ENCODE measurements around the gene VAT1L. TPM values are rescaled to one million over a fixed set of nuclear protein-coding genes. Genes with fewer than 3 reads are reported as not detected.

VAT1L gene, protein sequence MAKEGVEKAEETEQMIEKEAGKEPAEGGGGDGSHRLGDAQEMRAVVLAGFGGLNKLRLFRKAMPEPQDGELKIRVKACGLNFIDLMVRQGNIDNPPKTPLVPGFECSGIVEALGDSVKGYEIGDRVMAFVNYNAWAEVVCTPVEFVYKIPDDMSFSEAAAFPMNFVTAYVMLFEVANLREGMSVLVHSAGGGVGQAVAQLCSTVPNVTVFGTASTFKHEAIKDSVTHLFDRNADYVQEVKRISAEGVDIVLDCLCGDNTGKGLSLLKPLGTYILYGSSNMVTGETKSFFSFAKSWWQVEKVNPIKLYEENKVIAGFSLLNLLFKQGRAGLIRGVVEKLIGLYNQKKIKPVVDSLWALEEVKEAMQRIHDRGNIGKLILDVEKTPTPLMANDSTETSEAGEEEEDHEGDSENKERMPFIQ
- total RNA-seq (2021) (19.1 to 22.2 TPM (median 22.0 TPM) in 3 replicates), Bru-seq, nascent RNA (percentile 54 among the genes with signal in this experiment)
- long read RNA-seq, experiment 1, transcript VAT1L-201 (9 exons, 3,825 nt) = major isoform, 105 of 135 reads
- long read RNA-seq, experiment 1, partial matches to known transcripts = 21 of 135 reads
- long read RNA-seq, experiment 1, other reads (novel, unspliced or antisense) = 9 of 135 reads
- long read RNA-seq, experiment 2, transcript VAT1L-201 (9 exons, 3,825 nt) = major isoform, 11 of 21 reads
- long read RNA-seq, experiment 2, partial matches to known transcripts = 5 of 21 reads
- long read RNA-seq, experiment 2, other reads (novel, unspliced or antisense) = 5 of 21 reads
- long read RNA-seq, experiment 3, partial matches to known transcripts = 4 of 6 reads
- long read RNA-seq, experiment 3, other reads (novel, unspliced or antisense) = 1 of 6 reads

DNA sequence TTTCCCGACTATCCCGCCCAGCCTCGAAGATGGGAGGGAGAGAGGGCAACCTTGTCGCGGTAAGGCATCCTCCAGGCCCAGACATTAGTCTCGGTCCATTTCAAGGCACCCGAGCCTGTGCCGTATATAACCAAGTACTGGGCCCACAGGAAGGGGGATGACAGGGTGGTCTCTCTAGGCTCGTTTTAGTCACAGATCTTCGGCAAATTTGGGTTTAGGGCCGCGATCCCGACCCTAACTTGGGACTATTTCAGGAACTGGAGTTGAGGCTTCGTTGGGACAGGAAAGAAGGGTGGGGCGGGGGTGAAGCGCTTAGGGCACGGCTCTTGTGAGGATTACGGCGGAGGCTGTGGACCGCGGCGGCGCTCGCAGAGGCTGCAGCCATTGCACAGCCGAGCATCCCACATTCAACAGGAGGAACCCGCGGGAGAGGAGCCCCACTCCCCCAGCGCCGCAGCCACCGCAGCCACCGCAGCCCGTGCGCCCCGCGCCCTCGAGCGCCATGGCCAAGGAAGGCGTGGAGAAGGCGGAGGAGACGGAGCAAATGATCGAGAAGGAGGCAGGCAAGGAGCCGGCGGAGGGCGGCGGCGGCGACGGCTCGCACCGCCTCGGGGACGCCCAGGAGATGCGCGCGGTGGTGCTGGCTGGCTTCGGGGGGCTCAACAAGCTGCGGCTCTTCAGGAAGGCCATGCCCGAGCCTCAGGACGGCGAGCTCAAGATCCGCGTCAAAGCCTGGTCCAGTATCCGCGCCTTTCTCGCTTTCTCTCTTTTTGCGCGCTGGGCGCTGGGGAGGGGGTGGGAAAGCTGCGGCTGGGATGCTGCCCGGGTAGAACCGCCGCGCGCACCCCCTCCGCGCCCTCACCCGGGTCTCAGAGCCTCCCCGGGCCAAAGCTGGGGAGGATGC is at the start of gene VAT1L:
Gene VAT1L, plus strand, starts transcription at position 384 of the 904 bp plus-strand sequence. Its CDS starts 119 bp downstream, at position 503.
- DNase-seq (ENCODE audit: low spot score) (peak; percentile 59), ATAC-seq (peak; percentile 83)
- H3K27ac Mint-ChIP-seq = no peak within 1 kb of the TSS
- peaks cover 20% of the 10 kb centered on the region for H3K4me1 Mint-ChIP-seq
- POLR2A ChIA-PET = interaction anchor here (0.7 to 0.8 kb wide), 2 partner anchors 66 to 179 kb away, joined by 4 read pairs; partner anchors contain the start of gene NUDT7
- peaks cover 4% of the 10 kb centered on the region for H3K36me3 Mint-ChIP-seq
- H3K27me3 Mint-ChIP-seq (ENCODE audit: low read depth) = peaks cover 46% of the 10 kb centered on the region
- H3K9me3 Mint-ChIP-seq = peaks cover 6% of the 10 kb centered on the region
- H3K4me3 Mint-ChIP-seq = peak within 1 kb of the TSS; percentile 95
- CTCF ChIA-PET = interaction anchor here (0.6 to 2.6 kb wide), 6 partner anchors 180 to 258 kb away, joined by 3 to 13 read pairs (median 4); no protein-coding TSS in a partner anchor
- TF ChIP-seq, protein P1, sequence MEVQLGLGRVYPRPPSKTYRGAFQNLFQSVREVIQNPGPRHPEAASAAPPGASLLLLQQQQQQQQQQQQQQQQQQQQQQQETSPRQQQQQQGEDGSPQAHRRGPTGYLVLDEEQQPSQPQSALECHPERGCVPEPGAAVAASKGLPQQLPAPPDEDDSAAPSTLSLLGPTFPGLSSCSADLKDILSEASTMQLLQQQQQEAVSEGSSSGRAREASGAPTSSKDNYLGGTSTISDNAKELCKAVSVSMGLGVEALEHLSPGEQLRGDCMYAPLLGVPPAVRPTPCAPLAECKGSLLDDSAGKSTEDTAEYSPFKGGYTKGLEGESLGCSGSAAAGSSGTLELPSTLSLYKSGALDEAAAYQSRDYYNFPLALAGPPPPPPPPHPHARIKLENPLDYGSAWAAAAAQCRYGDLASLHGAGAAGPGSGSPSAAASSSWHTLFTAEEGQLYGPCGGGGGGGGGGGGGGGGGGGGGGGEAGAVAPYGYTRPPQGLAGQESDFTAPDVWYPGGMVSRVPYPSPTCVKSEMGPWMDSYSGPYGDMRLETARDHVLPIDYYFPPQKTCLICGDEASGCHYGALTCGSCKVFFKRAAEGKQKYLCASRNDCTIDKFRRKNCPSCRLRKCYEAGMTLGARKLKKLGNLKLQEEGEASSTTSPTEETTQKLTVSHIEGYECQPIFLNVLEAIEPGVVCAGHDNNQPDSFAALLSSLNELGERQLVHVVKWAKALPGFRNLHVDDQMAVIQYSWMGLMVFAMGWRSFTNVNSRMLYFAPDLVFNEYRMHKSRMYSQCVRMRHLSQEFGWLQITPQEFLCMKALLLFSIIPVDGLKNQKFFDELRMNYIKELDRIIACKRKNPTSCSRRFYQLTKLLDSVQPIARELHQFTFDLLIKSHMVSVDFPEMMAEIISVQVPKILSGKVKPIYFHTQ (CRISPR knock-in tag; IDR thresholded peaks at IDR 0.05) = no peak
- TF ChIP-seq SMAD4 (CRISPR knock-in tag; IDR thresholded peaks at IDR 0.05) (peak; percentile 11; the same call in 1 of the 2 replicates), ZNF232 (CRISPR knock-in tag; IDR thresholded peaks at IDR 0.05) (no peak), ZNF263 (CRISPR knock-in tag; IDR thresholded peaks at IDR 0.05; ENCODE audit: low read depth) (no peak), ZNF416 (CRISPR knock-in tag; IDR thresholded peaks at IDR 0.05) (no peak), GABPB1 (CRISPR knock-in tag; IDR thresholded peaks at IDR 0.05) (no peak), TEAD4 (CRISPR knock-in tag; IDR thresholded peaks at IDR 0.05) (no peak), MXD4 (CRISPR knock-in tag; IDR thresholded peaks at IDR 0.05; ENCODE audit: borderline replicate concordance) (no peak), FOXJ3 (CRISPR knock-in tag; IDR thresholded peaks at IDR 0.05; ENCODE audit: borderline replicate concordance) (no peak), FOXK1 (CRISPR knock-in tag; IDR thresholded peaks at IDR 0.05) (no peak), ZBTB21 (CRISPR knock-in tag; IDR thresholded peaks at IDR 0.05; ENCODE audit: borderline replicate concordance) (no peak), PRRX2 (CRISPR knock-in tag; IDR thresholded peaks at IDR 0.05) (no peak)
- TF ChIP-seq, protein P2, sequence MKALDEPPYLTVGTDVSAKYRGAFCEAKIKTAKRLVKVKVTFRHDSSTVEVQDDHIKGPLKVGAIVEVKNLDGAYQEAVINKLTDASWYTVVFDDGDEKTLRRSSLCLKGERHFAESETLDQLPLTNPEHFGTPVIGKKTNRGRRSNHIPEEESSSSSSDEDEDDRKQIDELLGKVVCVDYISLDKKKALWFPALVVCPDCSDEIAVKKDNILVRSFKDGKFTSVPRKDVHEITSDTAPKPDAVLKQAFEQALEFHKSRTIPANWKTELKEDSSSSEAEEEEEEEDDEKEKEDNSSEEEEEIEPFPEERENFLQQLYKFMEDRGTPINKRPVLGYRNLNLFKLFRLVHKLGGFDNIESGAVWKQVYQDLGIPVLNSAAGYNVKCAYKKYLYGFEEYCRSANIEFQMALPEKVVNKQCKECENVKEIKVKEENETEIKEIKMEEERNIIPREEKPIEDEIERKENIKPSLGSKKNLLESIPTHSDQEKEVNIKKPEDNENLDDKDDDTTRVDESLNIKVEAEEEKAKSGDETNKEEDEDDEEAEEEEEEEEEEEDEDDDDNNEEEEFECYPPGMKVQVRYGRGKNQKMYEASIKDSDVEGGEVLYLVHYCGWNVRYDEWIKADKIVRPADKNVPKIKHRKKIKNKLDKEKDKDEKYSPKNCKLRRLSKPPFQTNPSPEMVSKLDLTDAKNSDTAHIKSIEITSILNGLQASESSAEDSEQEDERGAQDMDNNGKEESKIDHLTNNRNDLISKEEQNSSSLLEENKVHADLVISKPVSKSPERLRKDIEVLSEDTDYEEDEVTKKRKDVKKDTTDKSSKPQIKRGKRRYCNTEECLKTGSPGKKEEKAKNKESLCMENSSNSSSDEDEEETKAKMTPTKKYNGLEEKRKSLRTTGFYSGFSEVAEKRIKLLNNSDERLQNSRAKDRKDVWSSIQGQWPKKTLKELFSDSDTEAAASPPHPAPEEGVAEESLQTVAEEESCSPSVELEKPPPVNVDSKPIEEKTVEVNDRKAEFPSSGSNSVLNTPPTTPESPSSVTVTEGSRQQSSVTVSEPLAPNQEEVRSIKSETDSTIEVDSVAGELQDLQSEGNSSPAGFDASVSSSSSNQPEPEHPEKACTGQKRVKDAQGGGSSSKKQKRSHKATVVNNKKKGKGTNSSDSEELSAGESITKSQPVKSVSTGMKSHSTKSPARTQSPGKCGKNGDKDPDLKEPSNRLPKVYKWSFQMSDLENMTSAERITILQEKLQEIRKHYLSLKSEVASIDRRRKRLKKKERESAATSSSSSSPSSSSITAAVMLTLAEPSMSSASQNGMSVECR (CRISPR knock-in tag; IDR thresholded peaks at IDR 0.05; ENCODE audit: borderline replicate concordance) = peak; percentile 71; the same call in 1 of the 2 replicates
- TF ChIP-seq, protein P3, sequence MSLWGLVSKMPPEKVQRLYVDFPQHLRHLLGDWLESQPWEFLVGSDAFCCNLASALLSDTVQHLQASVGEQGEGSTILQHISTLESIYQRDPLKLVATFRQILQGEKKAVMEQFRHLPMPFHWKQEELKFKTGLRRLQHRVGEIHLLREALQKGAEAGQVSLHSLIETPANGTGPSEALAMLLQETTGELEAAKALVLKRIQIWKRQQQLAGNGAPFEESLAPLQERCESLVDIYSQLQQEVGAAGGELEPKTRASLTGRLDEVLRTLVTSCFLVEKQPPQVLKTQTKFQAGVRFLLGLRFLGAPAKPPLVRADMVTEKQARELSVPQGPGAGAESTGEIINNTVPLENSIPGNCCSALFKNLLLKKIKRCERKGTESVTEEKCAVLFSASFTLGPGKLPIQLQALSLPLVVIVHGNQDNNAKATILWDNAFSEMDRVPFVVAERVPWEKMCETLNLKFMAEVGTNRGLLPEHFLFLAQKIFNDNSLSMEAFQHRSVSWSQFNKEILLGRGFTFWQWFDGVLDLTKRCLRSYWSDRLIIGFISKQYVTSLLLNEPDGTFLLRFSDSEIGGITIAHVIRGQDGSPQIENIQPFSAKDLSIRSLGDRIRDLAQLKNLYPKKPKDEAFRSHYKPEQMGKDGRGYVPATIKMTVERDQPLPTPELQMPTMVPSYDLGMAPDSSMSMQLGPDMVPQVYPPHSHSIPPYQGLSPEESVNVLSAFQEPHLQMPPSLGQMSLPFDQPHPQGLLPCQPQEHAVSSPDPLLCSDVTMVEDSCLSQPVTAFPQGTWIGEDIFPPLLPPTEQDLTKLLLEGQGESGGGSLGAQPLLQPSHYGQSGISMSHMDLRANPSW (CRISPR knock-in tag; conservative IDR thresholded peaks at IDR 0.05; ENCODE audit: low read depth) = no peak
- TF ChIP-seq, protein P4, sequence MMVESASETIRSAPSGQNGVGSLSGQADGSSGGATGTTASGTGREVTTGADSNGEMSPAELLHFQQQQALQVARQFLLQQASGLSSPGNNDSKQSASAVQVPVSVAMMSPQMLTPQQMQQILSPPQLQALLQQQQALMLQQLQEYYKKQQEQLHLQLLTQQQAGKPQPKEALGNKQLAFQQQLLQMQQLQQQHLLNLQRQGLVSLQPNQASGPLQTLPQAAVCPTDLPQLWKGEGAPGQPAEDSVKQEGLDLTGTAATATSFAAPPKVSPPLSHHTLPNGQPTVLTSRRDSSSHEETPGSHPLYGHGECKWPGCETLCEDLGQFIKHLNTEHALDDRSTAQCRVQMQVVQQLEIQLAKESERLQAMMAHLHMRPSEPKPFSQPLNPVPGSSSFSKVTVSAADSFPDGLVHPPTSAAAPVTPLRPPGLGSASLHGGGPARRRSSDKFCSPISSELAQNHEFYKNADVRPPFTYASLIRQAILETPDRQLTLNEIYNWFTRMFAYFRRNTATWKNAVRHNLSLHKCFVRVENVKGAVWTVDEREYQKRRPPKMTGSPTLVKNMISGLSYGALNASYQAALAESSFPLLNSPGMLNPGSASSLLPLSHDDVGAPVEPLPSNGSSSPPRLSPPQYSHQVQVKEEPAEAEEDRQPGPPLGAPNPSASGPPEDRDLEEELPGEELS (CRISPR knock-in tag; IDR thresholded peaks at IDR 0.05) = 0 out of 2 replicates have a peak, but pooled peaks have one; percentile 23
- TF ChIP-seq, protein P5, sequence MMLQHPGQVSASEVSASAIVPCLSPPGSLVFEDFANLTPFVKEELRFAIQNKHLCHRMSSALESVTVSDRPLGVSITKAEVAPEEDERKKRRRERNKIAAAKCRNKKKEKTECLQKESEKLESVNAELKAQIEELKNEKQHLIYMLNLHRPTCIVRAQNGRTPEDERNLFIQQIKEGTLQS (CRISPR knock-in tag; conservative IDR thresholded peaks at IDR 0.05) = no peak
